ENCODE data around the gene ICAM1. TPM values are rescaled to one million over a fixed set of nuclear protein-coding genes. Genes with fewer than 3 reads are reported as not detected.
A peak's percentile ranks its signal among the peaks of the same experiment; 100 is the strongest.

The ICAM1 gene
- total and polyA plus RNA-seq, 10 of the 15 experiments (the other 5 are each of a cell fraction or from before 2014, with no cell fraction given) = 7.6 to 115 (median 60.2) TPM

DNA sequence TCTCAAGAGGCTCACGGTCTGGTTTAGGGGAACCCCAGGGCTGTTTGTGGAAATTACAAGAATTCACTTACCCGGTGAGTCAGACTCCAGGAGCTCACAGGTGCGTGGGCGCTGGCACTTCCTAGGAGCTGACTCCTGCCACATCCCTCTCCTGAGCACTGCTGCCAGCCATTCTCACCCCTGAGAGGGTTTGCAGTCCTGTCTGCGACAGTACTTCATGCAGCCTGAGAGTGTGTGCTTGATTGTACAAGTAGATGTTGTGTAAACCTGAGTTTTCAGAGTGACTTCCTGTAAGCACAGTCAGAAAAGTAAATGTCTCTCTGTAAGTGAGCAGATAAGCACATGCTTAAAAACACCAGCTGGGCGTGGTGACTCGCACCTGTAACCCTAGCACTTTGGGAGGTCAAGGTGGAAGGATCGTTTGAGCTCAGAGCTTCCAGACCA, 10.8 kb upstream of the ICAM1 start:
- H3K79me2 ChIP-seq (ENCODE audit: control insufficient read depth, insufficient read depth, low read length) = peaks cover 1% of the 10 kb centered on the region; the same call in 1 of the 2 replicates
- H3K36me3 ChIP-seq (ENCODE audit: control insufficient read depth in 2 of 2, insufficient read depth in 2 of 2, low read length in 1 of 2) = peaks cover 17 to 21% of the 10 kb centered on the region in 2 experiments; a peak in 3 of 4 replicates
- FAIRE-seq (no peak), DNase-seq (ENCODE audit: low read depth, low spot score) (no peak), ATAC-seq (peak; percentile 19)
- no peak overlapping the region for H2AFZ ChIP-seq (ENCODE audit: control insufficient read depth, low read depth, low read length)
- H3K4me2 ChIP-seq (ENCODE audit: control insufficient read depth, insufficient read depth) = 0 out of 2 replicates have a peak overlapping the region, but pooled peaks have one; percentile 2
- BruUV-seq (replicated peaks) = no TSS peak
- WGBS (ENCODE audit: insufficient coverage, insufficient replicate concordance, low lambda C conversion rate, missing lambda C conversion rate) = 22% methylated on average over 8 of the region's 8 CpGs
- ChIA-PET RAD21 (ENCODE audit: unreplicated experiment) (interaction anchor here (0.8 to 7.2 kb wide), 12 partner anchors 10 to 158 kb away, joined by 3 to 107 read pairs (median 4); partner anchors contain the start of genes DNMT1, ICAM1, ICAM5 and TYK2), CTCF (interaction anchor here (0.6 to 5.2 kb wide), 19 partner anchors 10 to 328 kb away, joined by 3 to 186 read pairs (median 7); partner anchors contain the start of genes DNMT1, ICAM1, ICAM4 and ICAM5), POLR2A (interaction anchor here (0.5 to 3.8 kb wide), 8 partner anchors 12 to 1283 kb away, joined by 3 to 32 read pairs (median 4); partner anchors contain the start of genes ICAM1 and ICAM5), SMC1A (ENCODE audit: uncharacterized antibody, unreplicated experiment) (interaction anchor here (0.7 to 5.6 kb wide), 8 partner anchors 9 to 141 kb away, joined by 3 to 83 read pairs (median 4); partner anchors contain the start of genes ICAM1, MRPL4 and RAVER1)
- H3K4me3 ChIP-seq = no peak overlapping the region
- in situ Hi-C loops (cut with MboI) = no loop called here
- H3K27me3 ChIP-seq (replicated peaks in 1 of 2; ENCODE audit: control insufficient read depth in 2 of 2, insufficient read depth in 2 of 2, low read length in 1 of 2) = no peaks in the 10 kb centered on the region
- no peaks in the 10 kb centered on the region; the same call in 2 of the 3 replicates for H3K9me3 ChIP-seq (replicated peaks; ENCODE audit: control insufficient read depth, insufficient read depth, low read length)
- peak overlapping the region; percentile 27; the same call in 1 of the 2 replicates for H3K27ac ChIP-seq (ENCODE audit: control insufficient read depth, insufficient read depth)
- H3K4me1 ChIP-seq (ENCODE audit: control insufficient read depth, insufficient read depth, low read length) = peaks cover 11% of the 10 kb centered on the region
- no peak overlapping the region for H3K9ac ChIP-seq (ENCODE audit: control insufficient read depth, insufficient read depth, low read length)
- H4K20me1 ChIP-seq (ENCODE audit: control insufficient read depth, insufficient read depth) = no peaks in the 10 kb centered on the region
- intact Hi-C loops (cut with micrococcal nuclease; ENCODE audit: unreplicated experiment) = no loop called here
- TF ChIP-seq CHD4 (IDR thresholded peaks at IDR 0.05) (no peak), DPF2 (IDR thresholded peaks at IDR 0.05) (0 out of 2 replicates have a peak, but pooled peaks have one; percentile 15), ZNF274 (IDR thresholded peaks at IDR 0.05; ENCODE audit: insufficient read depth, insufficient read length) (no peak), CBX3 (IDR thresholded peaks at IDR 0.05; ENCODE audit: borderline replicate concordance, low read depth) (no peak), CHD1 (IDR thresholded peaks at IDR 0.05; ENCODE audit: low read depth, low read length) (no peak), IKZF1 (conservative IDR thresholded peaks at IDR 0.05) (peak; percentile 66), SPI1 (IDR thresholded peaks at IDR 0.05; ENCODE audit: borderline replicate concordance, insufficient read depth, low read depth, low read length) (no peak), EGR1 (IDR thresholded peaks at IDR 0.05; ENCODE audit: borderline replicate concordance in 1 of 2, low read depth in 2 of 2, low read length in 2 of 2) (peak in 1 of 2 experiments; percentile 82; a peak in 1 of 3 replicates), JUNB (IDR thresholded peaks at IDR 0.05) (0 out of 2 replicates have a peak, but pooled peaks have one; percentile 7), YBX1 (IDR thresholded peaks at IDR 0.05) (no peak), ETV6 (conservative IDR thresholded peaks at IDR 0.05 in 1 of 2, IDR thresholded peaks at IDR 0.05 in 1 of 2; ENCODE audit: borderline replicate concordance in 1 of 2, low read depth in 1 of 2) (no peak), RB1 (IDR thresholded peaks at IDR 0.05; ENCODE audit: borderline replicate concordance) (no peak), BRCA1 (IDR thresholded peaks at IDR 0.05; ENCODE audit: low read depth, low read length) (no peak), BCL11A (IDR thresholded peaks at IDR 0.05; ENCODE audit: low read depth, low read length) (no peak)
- TF ChIP-seq, protein P1, sequence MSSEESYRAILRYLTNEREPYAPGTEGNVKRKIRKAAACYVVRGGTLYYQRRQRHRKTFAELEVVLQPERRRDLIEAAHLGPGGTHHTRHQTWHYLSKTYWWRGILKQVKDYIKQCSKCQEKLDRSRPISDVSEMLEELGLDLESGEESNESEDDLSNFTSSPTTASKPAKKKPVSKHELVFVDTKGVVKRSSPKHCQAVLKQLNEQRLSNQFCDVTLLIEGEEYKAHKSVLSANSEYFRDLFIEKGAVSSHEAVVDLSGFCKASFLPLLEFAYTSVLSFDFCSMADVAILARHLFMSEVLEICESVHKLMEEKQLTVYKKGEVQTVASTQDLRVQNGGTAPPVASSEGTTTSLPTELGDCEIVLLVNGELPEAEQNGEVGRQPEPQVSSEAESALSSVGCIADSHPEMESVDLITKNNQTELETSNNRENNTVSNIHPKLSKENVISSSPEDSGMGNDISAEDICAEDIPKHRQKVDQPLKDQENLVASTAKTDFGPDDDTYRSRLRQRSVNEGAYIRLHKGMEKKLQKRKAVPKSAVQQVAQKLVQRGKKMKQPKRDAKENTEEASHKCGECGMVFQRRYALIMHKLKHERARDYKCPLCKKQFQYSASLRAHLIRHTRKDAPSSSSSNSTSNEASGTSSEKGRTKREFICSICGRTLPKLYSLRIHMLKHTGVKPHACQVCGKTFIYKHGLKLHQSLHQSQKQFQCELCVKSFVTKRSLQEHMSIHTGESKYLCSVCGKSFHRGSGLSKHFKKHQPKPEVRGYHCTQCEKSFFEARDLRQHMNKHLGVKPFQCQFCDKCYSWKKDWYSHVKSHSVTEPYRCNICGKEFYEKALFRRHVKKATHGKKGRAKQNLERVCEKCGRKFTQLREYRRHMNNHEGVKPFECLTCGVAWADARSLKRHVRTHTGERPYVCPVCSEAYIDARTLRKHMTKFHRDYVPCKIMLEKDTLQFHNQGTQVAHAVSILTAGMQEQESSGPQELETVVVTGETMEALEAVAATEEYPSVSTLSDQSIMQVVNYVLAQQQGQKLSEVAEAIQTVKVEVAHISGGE (CRISPR knock-in tag; IDR thresholded peaks at IDR 0.05) = no peak
- TF ChIP-seq, protein P2, sequence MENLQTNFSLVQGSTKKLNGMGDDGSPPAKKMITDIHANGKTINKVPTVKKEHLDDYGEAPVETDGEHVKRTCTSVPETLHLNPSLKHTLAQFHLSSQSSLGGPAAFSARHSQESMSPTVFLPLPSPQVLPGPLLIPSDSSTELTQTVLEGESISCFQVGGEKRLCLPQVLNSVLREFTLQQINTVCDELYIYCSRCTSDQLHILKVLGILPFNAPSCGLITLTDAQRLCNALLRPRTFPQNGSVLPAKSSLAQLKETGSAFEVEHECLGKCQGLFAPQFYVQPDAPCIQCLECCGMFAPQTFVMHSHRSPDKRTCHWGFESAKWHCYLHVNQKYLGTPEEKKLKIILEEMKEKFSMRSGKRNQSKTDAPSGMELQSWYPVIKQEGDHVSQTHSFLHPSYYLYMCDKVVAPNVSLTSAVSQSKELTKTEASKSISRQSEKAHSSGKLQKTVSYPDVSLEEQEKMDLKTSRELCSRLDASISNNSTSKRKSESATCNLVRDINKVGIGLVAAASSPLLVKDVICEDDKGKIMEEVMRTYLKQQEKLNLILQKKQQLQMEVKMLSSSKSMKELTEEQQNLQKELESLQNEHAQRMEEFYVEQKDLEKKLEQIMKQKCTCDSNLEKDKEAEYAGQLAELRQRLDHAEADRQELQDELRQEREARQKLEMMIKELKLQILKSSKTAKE (IDR thresholded peaks at IDR 0.05; ENCODE audit: low read depth, poor library complexity, severe bottlenecking) = no peak
- TF ChIP-seq, protein P3, sequence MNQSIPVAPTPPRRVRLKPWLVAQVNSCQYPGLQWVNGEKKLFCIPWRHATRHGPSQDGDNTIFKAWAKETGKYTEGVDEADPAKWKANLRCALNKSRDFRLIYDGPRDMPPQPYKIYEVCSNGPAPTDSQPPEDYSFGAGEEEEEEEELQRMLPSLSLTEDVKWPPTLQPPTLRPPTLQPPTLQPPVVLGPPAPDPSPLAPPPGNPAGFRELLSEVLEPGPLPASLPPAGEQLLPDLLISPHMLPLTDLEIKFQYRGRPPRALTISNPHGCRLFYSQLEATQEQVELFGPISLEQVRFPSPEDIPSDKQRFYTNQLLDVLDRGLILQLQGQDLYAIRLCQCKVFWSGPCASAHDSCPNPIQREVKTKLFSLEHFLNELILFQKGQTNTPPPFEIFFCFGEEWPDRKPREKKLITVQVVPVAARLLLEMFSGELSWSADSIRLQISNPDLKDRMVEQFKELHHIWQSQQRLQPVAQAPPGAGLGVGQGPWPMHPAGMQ (IDR thresholded peaks at IDR 0.05; ENCODE audit: borderline replicate concordance) = no peak

Measured in GM12878 (cell line).